Adipose tissue (tissue), 3 donors: ENCODE measurements around the gene PRM1. TPM values are rescaled to one million over a fixed set of nuclear protein-coding genes. Genes with fewer than 3 reads are reported as not detected.

Experiments used
- H3K27ac ChIP-seq: one replicate; pipeline ENCODE4 v1.5.1; 2013; ENCODE audit warnings: low read depth, low read length
- WGBS, 3 donors: extraction: QIAGEN DNeasy Blood & Tissue Kit; methylation state at CpG; one replicate each; pipeline ENCODE4 v1.1.7; 2013; 5-methylcytosine and 5-hydroxymethylcytosine counted together
- polyA plus RNA-seq, 3 donors: library from polyadenylated mRNA; stranded (reverse); fragments of 200-250 nt; gene quantifications; one replicate each; pipeline ENCODE4 v1.2.3, GENCODE V29; 2013
- donor health status: healthy with polysubstance abuse.
- donor health status: Bipolar disorder and iron deficiency.
- donor health status: healthy.

Gene PRM1
- polyA plus RNA-seq, 3 donors = not detected

DNA sequence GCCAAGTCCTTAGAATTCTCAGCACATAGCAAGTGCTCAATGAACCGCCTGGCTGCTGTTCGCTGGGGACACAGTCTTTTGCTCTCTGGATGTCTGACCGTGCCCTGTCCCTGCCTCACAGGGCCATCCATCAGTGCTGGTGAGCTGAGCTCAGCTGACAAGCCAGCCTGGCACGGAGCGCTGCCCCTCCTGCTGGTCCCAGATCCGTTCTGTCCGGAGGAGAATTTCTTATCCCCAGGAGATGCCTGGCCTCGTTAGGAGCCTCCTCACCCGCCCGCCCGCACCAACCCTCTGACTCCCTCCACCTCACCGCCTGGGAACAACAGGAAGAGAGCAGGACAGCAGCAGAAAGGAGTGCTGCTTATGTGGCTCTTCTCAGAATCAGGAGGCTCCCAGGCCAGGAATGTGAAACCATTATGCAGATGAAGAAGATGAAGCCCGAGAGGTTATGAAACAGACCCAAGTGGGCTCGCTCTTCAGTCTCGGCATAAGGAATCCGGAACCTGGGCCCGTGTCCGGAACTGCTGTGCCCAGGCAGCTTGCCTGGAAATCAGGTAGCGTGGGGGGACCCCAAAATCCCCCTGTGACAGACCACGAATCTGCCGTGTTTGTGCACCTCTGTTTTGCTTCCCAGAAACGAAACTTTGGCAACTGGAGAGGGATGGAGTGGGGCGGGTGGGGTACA lies 35.3 kb upstream of the PRM1 start:
- H3K27ac ChIP-seq = no peak overlapping the region
- 77 to 88% (median 87%) methylated on average over 23 of the region's 23 CpGs for WGBS, 3 donors

DNA sequence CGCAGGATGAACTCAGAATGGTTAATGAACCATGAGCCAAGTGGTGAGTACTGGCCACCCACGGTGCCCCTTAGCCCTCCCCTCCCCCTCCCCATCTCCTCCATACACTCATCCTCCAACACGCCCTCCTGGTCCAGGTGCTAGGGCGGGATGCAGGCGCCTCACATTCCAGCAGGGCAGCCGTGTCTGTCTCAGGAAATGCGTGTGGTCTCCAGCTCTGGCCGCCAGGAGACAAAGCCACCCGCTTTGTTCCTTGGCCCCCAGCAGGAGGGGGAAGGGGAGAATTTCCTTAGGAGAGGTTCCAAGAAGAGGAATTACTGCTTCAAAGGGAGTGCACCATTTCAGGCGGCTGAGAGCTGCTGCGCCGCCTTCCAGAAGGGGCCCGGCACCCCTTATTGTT lies 34.4 kb upstream of the PRM1 start:
- 56 to 71% (median 58%) methylated on average over 13 of the region's 13 CpGs for WGBS, 3 donors
- no peak overlapping the region for H3K27ac ChIP-seq

DNA sequence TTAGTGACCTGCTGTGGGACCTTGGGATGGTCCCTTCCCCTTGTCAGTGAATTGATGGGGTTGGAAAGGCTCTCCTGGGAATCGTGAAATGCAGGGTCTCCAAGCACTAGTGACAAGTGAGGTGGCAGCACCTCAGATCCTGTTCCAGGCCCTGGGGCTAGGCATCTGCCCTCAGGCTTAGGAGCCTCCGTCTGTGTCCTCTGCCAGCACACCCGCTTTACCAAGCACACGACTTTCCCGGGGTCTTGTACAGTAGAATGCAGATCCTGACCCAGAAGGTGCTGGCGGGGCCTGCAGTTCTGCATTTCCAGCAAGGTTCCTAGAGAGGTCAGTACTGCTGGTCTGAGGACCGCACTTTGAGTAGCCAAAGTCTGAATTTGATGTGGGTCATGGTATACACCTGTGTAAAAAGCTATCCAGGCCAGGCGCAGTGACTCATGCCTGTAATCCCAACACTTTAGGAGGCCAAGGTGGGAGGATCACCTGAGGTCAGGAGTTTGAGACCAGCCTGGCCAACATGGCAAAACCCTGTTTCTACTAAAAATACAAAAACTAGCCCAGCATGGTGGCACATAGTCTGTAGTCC lies 33.3 kb upstream of the PRM1 start:
- no peak overlapping the region for H3K27ac ChIP-seq
- WGBS, 3 donors = 95 to 96% (median 96%) methylated on average over 8 of the region's 8 CpGs

DNA sequence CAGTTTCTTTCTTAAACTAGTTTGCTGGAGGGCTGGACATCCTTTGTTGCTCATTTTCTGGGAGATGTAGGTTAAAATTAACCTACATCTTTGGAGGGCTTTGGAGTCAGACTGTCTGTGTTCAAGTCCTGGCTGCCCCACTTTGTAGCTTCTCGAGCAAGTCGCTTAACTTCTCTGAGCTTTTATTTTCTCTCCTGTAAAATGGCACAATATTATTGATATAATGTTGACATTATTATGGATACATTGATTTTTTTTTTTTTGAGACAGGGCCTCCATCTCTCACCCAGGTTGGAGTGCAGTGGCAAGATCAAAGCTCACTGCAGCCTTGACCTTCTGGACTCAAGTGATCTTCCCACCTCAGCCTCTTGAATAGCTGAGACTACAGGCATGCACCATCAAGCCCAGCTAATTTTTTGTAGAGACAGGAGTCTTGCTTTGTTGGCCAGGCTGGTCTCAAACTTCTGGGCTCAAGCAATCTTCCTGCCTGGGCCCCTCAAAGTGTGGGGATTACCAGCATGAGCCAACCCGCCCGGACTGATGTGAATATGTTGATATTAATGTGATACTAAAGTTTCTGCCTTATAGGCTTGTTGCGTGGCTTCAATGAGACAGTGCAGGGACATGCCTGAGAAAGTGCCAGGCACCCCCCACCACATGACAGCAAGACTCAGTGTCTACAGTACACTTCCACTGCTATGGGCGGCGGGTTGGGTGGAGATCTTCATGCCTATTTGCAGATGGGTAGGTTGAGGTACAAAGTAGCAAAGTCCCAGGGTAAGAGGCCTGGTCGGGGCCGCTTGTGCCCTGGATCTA lies 32.6 kb upstream of the PRM1 start:
- no peak overlapping the region for H3K27ac ChIP-seq
- WGBS, 3 donors = 89 to 97% (median 95%) methylated on average over 9 of the region's 9 CpGs

DNA sequence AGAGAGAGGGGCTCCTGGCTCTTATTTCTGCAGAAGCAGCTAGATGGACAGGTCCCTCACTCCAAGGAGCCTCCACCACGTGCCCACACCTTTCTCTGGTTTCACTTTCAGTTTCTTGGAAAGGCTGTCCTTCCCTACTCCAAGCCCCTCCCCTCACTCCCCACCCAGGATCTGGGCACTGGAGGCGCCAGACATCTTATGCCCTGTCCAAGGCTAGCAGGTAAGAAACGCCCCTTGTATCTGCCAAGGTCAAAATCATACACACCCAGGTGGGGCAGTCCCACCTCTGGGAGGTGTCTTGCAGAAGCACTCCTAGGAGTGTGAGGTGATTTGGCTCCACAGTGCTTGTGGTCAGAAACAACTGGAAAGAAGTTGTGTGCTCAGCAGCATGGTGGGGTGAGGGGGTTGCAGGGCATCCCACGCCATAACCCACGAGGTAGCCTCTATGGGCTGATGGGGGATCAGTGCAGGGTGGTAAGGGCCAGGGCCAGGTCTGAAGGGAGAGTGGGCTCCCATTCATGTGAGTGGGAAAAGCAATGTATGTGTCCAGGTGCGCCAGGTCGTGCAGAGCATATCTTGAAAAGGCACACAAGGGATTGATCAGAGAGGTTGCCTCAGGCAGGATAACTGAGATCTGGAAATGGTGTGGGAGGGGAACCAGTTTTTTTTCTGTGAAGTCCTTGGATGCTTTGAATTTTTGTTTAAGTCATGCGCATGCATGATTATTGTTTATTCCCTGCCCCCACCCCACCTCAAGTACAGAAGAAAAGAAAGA lies 31.8 kb upstream of the PRM1 start:
- WGBS, 3 donors = 32 to 71% (median 63%) methylated on average over 8 of the region's 8 CpGs
- no peak overlapping the region for H3K27ac ChIP-seq

DNA sequence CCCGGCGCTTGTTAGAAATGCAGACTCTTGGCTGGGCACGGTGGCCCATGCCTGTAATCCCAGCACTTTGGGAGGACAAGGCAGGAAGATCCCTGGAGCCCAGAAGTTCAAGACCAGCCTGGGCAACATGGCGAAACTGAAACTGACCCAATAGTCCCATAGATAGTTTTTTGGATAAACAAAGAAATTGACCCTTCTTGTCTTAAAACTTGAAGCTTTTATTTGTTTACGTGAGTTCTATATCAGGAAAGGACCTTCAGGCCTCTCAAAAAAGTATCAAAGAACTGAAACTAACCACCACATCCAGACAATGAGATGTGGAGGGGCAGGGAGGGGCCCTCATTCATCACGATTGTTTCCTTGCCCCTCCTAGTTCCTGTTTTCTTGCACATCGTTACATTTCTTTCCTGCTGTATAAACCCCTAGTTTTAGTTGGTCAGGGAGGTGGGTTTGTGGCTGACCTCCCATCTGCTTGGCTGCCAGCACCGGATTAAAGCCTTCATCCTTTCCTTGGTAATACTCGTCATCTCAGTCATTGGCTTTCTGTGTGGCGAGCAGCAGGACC lies 29.9 kb upstream of the PRM1 start:
- WGBS, 3 donors = 56 to 83% (median 56%) methylated on average over 10 of the region's 10 CpGs
- H3K27ac ChIP-seq = no peak overlapping the region

DNA sequence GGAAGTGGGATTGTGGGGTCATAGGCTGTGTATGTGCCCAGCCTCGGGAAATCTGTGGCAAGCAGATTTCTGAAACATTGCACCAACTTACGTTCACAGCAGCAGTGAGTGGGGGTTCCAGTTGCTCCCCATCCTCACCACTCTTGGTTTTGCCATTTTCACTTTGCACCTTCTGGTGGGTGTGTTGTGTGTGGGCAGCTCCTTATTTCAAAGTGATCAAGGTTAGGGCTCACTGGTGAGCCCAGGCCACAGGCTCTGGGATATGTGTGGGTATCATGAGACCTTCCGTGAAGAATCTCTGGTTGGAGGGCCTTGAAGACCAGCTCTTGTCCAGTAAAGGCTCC lies 29.5 kb upstream of the PRM1 start:
- WGBS, 3 donors = 79 to 89% (median 86%) methylated on average over 3 of the region's 3 CpGs
- H3K27ac ChIP-seq = no peak overlapping the region

DNA sequence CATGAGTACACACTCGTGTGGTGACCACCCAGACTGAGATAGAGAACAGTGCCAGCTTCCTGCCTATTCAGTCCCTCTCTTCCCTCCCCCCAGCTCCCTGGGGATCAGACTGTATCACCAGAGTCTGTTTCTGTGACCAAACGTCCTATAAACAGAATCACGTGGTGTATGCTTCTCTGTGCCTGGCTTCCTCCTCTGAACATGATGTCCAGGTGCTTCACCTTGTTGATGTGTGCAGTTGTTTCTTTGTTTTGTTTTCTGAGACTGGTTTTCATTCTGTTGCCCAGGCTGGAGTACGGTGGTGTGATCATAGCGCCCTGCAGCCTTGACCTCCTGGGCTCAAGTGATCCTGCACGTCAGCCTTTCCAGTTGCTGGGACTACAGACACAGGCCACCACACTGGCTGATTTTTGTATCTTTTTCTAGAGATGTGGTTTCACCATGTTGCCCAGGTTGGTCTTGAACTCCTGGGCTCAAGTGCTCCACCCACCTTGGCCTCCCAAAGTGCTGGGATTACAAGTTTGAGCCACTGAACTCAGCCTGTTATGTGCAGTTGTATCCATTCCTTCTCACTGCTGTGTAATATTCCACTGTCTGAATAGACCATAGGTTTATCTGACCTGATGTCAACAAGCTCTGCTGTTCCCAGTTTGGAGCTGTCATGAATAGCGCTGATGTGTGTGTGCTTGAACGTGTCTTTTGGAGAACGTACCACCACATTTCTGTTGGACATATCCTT lies 28.9 kb upstream of the PRM1 start:
- 61 to 72% (median 66%) methylated on average over 9 of the region's 9 CpGs for whole genome bisulfite sequencing, 3 donors
- H3K27ac ChIP-seq = no peak overlapping the region

DNA sequence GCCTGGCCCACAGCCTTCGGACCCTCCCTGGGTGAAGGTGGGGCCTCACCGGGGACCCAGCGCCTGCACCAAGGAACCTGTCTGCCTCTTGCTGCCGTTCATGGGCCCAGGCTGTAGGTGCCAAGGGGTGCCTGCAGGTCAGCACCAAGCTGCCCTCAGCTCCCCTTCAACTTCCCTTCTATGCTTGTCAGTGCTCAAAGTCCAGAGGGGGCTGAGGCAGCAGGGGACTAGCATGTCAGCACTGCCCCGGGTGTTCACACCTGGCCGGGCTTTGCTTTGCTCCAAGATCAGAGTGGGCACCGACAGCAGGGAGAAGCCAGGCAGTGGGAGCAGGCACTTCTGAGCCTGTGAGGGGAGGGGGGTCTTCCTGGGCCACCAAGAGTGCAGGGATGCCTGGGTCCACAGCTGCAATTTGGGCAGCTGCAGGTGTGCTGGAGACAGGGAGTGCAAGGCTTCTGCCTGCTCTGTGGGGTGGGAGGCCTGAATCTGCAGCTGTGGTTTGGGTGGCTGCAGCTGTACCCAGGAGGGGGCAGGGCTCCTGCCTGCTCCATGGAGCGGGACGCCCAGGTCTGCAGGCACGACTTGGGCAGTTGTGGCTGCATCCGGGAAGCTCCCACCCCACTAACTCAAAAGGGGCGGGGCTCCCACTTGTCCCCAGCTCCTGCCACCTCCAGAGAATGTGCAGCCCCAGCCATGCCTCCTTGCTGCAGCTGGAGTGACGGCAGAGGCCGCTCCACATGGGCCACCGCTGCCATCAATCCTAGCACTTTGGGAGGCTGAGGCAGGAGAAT lies 27.6 kb upstream of the PRM1 start:
- WGBS, 3 donors = 60 to 73% (median 61%) methylated on average over 15 of the region's 15 CpGs
- no peak overlapping the region for H3K27ac ChIP-seq

DNA sequence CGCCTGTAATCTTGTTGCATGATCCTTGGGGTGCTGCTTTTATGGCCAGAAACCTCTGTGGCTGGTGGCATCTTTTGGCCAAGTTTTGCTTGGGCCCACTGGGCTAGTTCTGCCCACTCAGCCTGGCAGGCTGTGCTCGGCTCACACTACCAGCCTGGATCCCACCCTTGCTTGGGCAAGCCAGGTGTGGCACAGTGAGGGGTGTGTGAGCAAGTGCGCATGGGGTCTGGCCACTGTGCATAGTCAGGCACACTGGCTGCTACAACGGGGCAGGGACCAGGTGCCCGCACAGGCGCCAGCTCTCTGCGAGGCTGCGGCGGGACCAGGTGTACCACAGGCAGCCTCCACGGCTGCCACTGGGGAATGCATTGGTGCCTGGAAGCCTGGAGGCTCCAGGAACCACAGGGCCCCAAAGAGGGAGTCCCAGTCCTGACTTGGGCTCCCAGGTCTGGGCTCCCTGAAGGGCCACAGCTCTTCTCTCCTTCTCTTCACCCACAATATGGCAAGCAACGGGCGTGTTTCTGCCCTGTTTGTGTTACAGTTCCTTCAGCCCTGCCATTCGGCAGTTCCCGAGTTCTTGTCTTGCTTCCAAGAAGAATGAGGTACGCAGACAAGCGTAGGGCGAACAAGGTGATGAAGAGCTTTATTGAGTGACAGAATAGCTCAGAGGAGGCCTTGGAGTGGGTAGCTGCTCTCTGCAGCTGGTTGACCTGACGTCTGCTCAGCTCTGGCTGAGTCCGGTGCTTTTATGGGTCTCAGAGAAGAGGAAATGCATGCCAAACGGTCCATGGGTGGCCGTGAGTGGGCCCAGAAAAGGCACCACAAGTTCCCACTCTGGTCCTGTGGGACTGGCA lies 26.7 kb upstream of the PRM1 start:
- H3K27ac ChIP-seq = no peak overlapping the region
- whole genome bisulfite sequencing, 3 donors = 81 to 93% (median 87%) methylated on average over 21 of the region's 21 CpGs

DNA sequence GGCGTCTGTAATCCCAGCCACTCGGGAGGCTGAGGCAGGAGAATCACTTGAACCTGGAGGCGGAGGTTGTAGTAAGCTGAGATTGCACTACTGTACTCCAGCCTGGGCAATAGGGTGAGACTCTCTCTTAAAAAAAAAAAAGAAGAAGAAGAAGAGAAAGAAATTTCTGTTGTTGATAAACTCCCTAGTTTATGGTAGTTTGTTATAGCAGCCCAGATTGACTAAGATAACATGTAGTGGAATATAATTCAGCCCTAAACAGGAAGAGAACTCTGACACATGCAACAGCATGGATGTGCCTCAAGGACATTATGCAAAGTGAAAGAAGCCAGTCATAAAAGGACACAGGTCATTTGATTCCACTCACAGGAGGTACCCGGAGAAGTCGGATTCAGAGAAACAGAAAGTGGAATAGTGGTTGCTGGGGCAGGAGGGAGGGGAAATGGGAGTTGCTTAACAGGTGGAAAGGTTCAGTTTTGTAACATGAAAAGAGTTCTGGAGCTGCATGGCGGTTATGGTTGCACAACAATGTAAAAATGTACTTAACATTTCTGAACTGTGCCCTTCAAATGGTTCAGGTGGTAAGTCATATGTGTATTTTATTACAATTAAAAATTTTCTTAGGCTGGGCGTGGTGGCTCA lies 26.0 kb upstream of the PRM1 start:
- 61 to 77% (median 75%) methylated on average over 7 of the region's 7 CpGs for WGBS, 3 donors
- H3K27ac ChIP-seq = no peak overlapping the region

DNA sequence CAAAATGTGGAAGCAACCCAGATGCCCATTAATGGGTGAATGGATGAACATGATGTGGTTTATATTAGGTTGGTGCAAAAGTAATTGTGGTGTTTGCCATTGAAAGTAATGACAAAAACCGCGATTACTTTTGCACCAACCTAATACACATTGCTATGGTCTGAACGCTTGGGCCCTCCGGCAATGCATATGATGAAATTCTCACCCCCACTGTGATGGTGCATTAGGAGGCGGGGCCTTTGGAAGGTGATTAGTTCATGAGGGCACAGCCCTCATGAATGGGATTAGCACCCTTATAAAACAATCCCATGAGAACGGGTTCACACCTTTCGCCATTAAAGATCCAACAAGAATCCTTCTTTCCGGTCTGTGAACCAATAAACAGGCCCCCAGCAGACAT lies 25.3 kb upstream of the PRM1 start:
- 80 to 94% (median 86%) methylated on average over 8 of the region's 8 CpGs for WGBS, 3 donors

DNA sequence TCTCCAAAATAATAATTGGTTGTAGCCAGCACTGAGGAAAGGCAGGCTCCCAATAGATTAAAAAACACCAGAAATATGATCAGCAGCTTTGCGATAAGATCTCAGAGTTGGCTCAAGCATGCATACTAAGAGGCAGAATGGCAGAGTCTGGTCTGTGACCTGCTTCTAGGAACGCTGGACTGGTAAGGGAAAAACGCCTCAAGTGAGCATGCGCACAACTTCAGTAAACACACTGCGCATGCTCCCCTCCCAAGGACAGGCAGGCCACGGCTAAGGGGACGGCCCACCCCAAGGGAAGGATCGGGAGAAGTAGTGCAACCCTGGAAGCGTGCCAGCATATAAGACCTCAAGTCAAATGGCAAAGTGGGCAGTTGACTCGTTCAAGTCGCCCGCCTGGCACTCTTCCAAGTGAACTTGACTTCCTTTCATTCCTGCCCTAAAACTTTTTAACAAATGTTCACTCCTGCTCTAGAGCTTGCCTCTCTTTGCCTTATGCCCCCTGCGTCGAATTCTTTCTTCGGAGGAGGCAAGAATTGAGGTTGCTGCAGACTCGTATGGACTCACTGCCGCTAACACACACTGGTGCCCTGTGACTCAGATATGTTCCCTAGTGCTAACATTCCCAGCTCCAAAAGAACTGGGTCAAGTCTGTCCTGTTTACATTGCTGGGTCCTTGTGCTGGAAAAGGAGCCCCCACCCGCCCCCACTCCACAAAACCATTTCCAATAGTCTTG lies 22.4 kb upstream of the PRM1 start:
- no peak overlapping the region for H3K27ac ChIP-seq
- WGBS, 3 donors = 59 to 64% (median 59%) methylated on average over 18 of the region's 18 CpGs

More for the DNA sequence above, 25.3 kb upstream of the PRM1 start:
- H3K27ac ChIP-seq = no peak overlapping the region

DNA sequence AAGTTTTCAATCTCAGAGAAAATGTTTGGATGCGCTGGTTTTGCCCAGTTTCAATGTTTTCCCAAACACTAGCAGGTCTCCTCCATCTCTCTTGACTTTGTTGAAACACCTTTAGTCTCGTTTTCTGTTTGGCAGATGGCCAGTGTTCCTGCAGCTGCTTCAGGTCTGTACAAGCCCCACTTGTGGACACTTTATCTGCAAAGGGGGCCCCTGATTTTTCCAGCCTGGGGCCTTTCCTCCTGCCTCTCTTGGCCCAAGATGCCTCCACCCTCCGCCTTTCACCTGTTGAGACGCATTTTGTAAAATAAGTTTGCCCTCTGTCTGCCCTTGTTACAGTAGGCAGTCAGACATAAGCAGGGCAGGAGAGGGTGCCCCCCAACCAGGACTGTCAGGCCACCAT lies 21.8 kb upstream of the PRM1 start:
- H3K27ac ChIP-seq = no peak overlapping the region
- 44 to 78% (median 75%) methylated on average over 4 of the region's 4 CpGs for WGBS, 3 donors
